Measurements from ENCODE around the gene ICAM1.
A peak's percentile ranks its signal among the peaks of the same experiment; 100 is the strongest.

The ICAM1 gene

DNA sequence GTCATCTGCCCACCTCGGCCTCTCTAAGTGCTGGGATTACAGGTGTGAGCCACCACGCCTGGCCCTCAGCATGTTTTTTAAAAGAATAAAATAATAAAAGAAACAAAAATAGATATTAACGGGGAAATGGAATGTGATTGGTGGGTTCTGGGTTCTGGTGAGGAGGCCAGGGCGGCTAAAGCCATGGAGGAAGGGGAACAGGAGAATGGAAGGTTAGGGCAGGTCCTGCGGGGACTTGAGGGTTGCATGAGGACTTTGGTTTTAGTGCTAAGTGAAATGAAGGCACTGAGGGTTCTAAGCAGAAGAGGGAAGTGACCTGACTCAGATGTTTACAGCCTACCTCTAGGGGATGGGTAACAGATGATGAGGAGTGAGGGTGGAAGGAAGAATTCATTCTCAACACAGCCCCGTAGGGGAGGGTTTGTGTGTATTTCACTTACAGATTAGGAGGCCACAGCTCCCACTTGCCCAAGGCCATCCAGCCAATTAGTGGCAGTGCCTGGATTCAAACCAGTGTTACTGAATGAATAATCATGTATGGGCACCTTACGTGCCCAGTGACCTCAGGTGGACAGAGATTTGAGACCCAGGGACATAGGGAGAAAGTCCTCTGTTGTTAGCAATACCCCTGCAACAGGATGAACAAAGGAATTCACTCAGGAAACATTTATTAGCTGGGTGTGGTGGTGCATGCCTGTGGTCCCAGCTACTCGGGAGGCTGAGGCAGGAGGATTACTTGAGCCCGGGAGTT is 25.6 kb upstream of the ICAM1 start (continued):
- TF ChIP-seq, protein P1, sequence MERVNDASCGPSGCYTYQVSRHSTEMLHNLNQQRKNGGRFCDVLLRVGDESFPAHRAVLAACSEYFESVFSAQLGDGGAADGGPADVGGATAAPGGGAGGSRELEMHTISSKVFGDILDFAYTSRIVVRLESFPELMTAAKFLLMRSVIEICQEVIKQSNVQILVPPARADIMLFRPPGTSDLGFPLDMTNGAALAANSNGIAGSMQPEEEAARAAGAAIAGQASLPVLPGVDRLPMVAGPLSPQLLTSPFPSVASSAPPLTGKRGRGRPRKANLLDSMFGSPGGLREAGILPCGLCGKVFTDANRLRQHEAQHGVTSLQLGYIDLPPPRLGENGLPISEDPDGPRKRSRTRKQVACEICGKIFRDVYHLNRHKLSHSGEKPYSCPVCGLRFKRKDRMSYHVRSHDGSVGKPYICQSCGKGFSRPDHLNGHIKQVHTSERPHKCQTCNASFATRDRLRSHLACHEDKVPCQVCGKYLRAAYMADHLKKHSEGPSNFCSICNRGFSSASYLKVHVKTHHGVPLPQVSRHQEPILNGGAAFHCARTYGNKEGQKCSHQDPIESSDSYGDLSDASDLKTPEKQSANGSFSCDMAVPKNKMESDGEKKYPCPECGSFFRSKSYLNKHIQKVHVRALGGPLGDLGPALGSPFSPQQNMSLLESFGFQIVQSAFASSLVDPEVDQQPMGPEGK (CRISPR knock-in tag; IDR thresholded peaks at IDR 0.05; ENCODE audit: borderline replicate concordance) = no peak
- TF ChIP-seq PPARA (CRISPR knock-in tag; IDR thresholded peaks at IDR 0.05; ENCODE audit: borderline replicate concordance) = no peak

DNA sequence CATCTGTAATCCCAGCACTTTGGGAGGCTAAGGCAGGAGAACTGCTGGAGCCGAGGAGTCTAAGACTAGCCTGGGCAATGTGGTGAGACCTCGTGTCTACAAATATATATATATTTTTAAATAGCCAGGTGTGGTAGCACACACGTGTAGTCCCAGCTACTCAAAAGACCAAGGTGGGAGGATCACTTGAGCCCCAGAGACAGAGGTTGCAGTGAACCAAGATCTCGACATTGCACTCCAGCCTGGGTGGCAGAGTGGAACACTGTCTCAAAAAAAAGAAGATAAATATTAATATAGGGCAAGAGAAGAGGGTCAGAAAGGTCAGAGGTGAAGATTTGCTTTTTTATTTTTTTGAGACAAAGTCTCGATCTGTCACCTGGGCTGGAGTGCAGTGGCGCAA is 24.4 kb upstream of the ICAM1 start:
- ATAC-seq = no peak
- no peak for TF ChIP-seq ZC3H10 (CRISPR knock-in tag; IDR thresholded peaks at IDR 0.05)
- no peak for TF ChIP-seq OSR1 (CRISPR knock-in tag; IDR thresholded peaks at IDR 0.05)
- TF ChIP-seq SNAI2 (CRISPR knock-in tag; IDR thresholded peaks at IDR 0.05) = no peak
- TF ChIP-seq ARNTL (CRISPR knock-in tag; IDR thresholded peaks at IDR 0.05; ENCODE audit: borderline replicate concordance, low read depth) = no peak
- TF ChIP-seq, protein P1 (CRISPR knock-in tag; IDR thresholded peaks at IDR 0.05; ENCODE audit: borderline replicate concordance) = no peak
- no peak for TF ChIP-seq GLIS3 (CRISPR knock-in tag; IDR thresholded peaks at IDR 0.05)
- TF ChIP-seq BACH2 (CRISPR knock-in tag; IDR thresholded peaks at IDR 0.05; ENCODE audit: borderline replicate concordance) = no peak
- TF ChIP-seq ZFP30 (CRISPR knock-in tag; IDR thresholded peaks at IDR 0.05) = no peak
- no peak for TF ChIP-seq TOX (CRISPR knock-in tag; IDR thresholded peaks at IDR 0.05; ENCODE audit: borderline replicate concordance)
- TF ChIP-seq ESRRG (CRISPR knock-in tag; IDR thresholded peaks at IDR 0.05) = no peak
- TF ChIP-seq, protein P2, sequence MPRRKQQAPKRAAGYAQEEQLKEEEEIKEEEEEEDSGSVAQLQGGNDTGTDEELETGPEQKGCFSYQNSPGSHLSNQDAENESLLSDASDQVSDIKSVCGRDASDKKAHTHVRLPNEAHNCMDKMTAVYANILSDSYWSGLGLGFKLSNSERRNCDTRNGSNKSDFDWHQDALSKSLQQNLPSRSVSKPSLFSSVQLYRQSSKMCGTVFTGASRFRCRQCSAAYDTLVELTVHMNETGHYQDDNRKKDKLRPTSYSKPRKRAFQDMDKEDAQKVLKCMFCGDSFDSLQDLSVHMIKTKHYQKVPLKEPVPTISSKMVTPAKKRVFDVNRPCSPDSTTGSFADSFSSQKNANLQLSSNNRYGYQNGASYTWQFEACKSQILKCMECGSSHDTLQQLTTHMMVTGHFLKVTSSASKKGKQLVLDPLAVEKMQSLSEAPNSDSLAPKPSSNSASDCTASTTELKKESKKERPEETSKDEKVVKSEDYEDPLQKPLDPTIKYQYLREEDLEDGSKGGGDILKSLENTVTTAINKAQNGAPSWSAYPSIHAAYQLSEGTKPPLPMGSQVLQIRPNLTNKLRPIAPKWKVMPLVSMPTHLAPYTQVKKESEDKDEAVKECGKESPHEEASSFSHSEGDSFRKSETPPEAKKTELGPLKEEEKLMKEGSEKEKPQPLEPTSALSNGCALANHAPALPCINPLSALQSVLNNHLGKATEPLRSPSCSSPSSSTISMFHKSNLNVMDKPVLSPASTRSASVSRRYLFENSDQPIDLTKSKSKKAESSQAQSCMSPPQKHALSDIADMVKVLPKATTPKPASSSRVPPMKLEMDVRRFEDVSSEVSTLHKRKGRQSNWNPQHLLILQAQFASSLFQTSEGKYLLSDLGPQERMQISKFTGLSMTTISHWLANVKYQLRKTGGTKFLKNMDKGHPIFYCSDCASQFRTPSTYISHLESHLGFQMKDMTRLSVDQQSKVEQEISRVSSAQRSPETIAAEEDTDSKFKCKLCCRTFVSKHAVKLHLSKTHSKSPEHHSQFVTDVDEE (CRISPR knock-in tag; IDR thresholded peaks at IDR 0.05) = no peak

DNA sequence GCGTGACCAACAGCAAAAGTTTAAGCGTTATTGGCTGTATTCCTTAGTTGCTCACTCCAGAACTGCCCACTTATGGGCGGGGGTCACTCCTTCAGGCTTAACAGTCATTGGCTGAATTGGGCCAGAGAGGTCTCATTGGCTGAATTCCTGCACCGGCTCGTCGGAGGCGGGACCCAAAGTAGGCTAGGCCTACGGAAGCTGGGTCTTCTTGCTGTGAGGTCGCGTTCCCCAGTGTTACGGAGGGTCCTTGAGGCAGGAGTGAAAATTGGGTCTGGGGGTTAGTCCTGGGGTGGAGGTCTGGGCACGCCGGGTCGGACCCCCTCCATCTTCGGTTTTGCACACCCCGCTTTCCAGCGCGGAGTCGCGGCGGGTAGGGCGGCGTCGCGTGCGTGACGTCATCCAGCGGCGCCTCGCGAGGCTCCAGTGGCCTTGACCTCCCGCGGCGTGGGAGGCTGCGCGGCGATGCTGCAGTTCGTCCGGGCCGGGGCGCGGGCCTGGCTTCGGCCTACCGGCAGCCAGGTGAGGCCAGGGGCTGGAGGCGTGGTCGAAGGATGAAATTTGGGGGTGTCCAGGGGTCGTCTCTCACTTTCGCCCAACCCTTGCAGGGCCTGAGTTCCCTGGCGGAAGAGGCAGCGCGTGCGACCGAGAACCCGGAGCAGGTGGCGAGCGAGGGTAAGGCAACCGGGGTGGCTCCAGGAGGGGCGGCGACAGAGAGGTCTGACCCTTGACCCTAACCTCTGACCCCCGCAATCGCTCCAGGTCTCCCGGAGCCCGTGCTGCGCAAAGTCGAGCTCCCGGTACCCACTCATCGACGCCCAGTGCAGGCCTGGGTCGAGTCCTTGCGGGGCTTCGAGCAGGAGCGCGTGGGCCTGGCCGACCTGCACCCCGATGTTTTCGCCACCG is 18.9 kb upstream of the ICAM1 start, which contains the start of gene MRPL4:
Gene MRPL4, plus strand, starts transcription at position 423 of the 903 bp plus-strand sequence. Its CDS starts 40 bp downstream, at position 463.
- peak; percentile 95 for ATAC-seq
- TF ChIP-seq, protein P3, sequence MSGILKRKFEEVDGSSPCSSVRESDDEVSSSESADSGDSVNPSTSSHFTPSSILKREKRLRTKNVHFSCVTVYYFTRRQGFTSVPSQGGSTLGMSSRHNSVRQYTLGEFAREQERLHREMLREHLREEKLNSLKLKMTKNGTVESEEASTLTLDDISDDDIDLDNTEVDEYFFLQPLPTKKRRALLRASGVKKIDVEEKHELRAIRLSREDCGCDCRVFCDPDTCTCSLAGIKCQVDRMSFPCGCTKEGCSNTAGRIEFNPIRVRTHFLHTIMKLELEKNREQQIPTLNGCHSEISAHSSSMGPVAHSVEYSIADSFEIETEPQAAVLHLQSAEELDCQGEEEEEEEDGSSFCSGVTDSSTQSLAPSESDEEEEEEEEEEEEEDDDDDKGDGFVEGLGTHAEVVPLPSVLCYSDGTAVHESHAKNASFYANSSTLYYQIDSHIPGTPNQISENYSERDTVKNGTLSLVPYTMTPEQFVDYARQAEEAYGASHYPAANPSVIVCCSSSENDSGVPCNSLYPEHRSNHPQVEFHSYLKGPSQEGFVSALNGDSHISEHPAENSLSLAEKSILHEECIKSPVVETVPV (CRISPR knock-in tag; IDR thresholded peaks at IDR 0.05) = no peak
- TF ChIP-seq OSR1 (CRISPR knock-in tag; IDR thresholded peaks at IDR 0.05) (no peak), TCF4 (CRISPR knock-in tag; IDR thresholded peaks at IDR 0.05; ENCODE audit: borderline replicate concordance) (no peak), ESRRG (CRISPR knock-in tag; IDR thresholded peaks at IDR 0.05) (no peak), PPARA (CRISPR knock-in tag; IDR thresholded peaks at IDR 0.05; ENCODE audit: borderline replicate concordance) (no peak), ZNF8 (CRISPR knock-in tag; IDR thresholded peaks at IDR 0.05) (no peak), ZFP30 (CRISPR knock-in tag; IDR thresholded peaks at IDR 0.05) (no peak), ZC3H10 (CRISPR knock-in tag; IDR thresholded peaks at IDR 0.05) (no peak), BACH2 (CRISPR knock-in tag; IDR thresholded peaks at IDR 0.05; ENCODE audit: borderline replicate concordance) (0 out of 2 replicates have a peak, but pooled peaks have one; percentile 22)
- TF ChIP-seq, protein P2 (CRISPR knock-in tag; IDR thresholded peaks at IDR 0.05) = 0 out of 2 replicates have a peak, but pooled peaks have one; percentile 46
- TF ChIP-seq, protein P4, sequence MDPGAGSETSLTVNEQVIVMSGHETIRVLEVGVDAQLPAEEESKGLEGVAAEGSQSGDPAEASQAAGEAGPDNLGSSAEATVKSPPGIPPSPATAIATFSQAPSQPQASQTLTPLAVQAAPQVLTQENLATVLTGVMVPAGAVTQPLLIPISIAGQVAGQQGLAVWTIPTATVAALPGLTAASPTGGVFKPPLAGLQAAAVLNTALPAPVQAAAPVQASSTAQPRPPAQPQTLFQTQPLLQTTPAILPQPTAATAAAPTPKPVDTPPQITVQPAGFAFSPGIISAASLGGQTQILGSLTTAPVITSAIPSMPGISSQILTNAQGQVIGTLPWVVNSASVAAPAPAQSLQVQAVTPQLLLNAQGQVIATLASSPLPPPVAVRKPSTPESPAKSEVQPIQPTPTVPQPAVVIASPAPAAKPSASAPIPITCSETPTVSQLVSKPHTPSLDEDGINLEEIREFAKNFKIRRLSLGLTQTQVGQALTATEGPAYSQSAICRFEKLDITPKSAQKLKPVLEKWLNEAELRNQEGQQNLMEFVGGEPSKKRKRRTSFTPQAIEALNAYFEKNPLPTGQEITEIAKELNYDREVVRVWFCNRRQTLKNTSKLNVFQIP (CRISPR knock-in tag; IDR thresholded peaks at IDR 0.05; ENCODE audit: borderline replicate concordance, low read depth) = no peak
- TF ChIP-seq, protein P5, sequence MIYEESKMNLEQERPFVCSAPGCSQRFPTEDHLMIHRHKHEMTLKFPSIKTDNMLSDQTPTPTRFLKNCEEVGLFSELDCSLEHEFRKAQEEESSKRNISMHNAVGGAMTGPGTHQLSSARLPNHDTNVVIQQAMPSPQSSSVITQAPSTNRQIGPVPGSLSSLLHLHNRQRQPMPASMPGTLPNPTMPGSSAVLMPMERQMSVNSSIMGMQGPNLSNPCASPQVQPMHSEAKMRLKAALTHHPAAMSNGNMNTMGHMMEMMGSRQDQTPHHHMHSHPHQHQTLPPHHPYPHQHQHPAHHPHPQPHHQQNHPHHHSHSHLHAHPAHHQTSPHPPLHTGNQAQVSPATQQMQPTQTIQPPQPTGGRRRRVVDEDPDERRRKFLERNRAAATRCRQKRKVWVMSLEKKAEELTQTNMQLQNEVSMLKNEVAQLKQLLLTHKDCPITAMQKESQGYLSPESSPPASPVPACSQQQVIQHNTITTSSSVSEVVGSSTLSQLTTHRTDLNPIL (CRISPR knock-in tag; IDR thresholded peaks at IDR 0.05; ENCODE audit: low read depth) = no peak
- TF ChIP-seq, protein P1 (CRISPR knock-in tag; IDR thresholded peaks at IDR 0.05; ENCODE audit: borderline replicate concordance) = no peak

All from SK-N-SH treated with all-trans-retinoic acid at 6 μM for 48 hours (cell line).